HG02943 (cell line): ENCODE measurements around the gene PRRT1.
"Not testable (repeated sequence)": the region's sequence is repeated elsewhere in the genome, so short reads cannot be mapped to it uniquely, and the experiment has no call there.

Source experiments
- ATAC-seq: cut with Tn5 transposase; IDR thresholded peaks from one replicate; pipeline ENCODE4 v1.9.1; 2021; ENCODE audit warnings: mild to moderate bottlenecking, low read depth, moderate library complexity; ENCODE audit not compliant: unreplicated experiment

Gene PRRT1

GRCh38 chr6:32105433-32105832 is 46.3 kb downstream of the PRRT1 start:
- ATAC-seq = no peak

GRCh38 chr6:32102255-32102654 is 49.5 kb downstream of the PRRT1 start:
- no peak for ATAC-seq

DNA sequence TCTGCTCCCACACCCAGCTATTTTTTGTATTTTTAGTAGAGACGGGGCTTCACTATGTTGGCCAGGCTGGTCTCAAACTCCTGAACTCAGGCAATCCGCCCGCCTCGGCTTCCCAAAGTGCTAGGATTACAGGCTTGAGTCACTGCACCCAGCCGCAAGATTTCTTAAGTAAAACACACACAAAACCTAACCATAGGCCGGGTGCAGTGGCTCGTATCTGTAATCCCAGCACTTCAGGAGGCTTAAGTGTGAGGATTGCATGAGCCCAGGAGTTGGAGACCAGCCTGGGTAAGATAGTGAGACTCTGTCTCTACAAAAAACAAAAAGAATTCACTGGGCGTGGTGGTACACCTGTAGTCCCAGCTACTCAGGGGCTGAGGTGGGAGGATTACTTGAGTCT is 51.5 kb downstream of the PRRT1 start:
- ATAC-seq = not testable (repeated sequence)
